Stimulated activated CD8-positive, alpha-beta memory T cell treated with anti-CD3 and anti-CD28 coated beads, Interleukin-7, amount 100 ng/mL, for 1 hour (primary cell): ENCODE data around the gene AGRN.
A peak's percentile ranks its signal among the peaks of the same experiment; 100 is the strongest.

Source experiments
- DNase-seq, 2 donors: peaks; one replicate each; pipeline ENCODE4 v3.0.0-alpha.2; 2020; ENCODE audit warnings: low read depth in 2 of 2

Gene AGRN

GRCh38 chr1:1035291-1035943 is 15.5 kb downstream of the AGRN start:
- DNase-seq = no peak

- DNase-seq = no peak
Observed at GRCh38 chr1:1037366-1038327, 17.7 kb downstream of the AGRN start.

- DNase-seq = no peak
Observed at GRCh38 chr1:1038694-1039093, 18.8 kb downstream of the AGRN start.

GRCh38 chr1:1039145-1039910 is 19.4 kb downstream of the AGRN start:
- no peak for DNase-seq

GRCh38 chr1:1040004-1040991 is 20.4 kb downstream of the AGRN start:
- DNase-seq = peak; percentile 45 to 60

- no peak for DNase-seq
Observed at GRCh38 chr1:1041092-1041523, 21.2 kb downstream of the AGRN start.

- DNase-seq = no peak
Observed at GRCh38 chr1:1041873-1042272, 22.0 kb downstream of the AGRN start.

GRCh38 chr1:1042835-1043234 is 22.9 kb downstream of the AGRN start:
- DNase-seq = no peak

GRCh38 chr1:1043411-1043810 is 23.5 kb downstream of the AGRN start:
- DNase-seq = no peak

- no peak for DNase-seq
Observed at GRCh38 chr1:1043921-1044320, 24.0 kb downstream of the AGRN start.

- no peak for DNase-seq
Observed at GRCh38 chr1:1044455-1045078, 24.6 kb downstream of the AGRN start.

GRCh38 chr1:1045129-1045528 is 25.2 kb downstream of the AGRN start:
- DNase-seq = no peak

GRCh38 chr1:1046243-1046642 is 26.3 kb downstream of the AGRN start:
- DNase-seq = no peak

- no peak for DNase-seq
Observed at GRCh38 chr1:1046767-1047166, 26.8 kb downstream of the AGRN start.

- no peak for DNase-seq
Observed at GRCh38 chr1:1047407-1047806, 27.5 kb downstream of the AGRN start.

GRCh38 chr1:1047963-1048362 is 28.0 kb downstream of the AGRN start:
- DNase-seq = no peak

GRCh38 chr1:1048765-1049164 is 28.8 kb downstream of the AGRN start:
- DNase-seq = no peak

- DNase-seq = no peak
Observed at GRCh38 chr1:1049318-1050165, 29.6 kb downstream of the AGRN start.

- DNase-seq = no peak
Observed at GRCh38 chr1:1050577-1051052, 30.7 kb downstream of the AGRN start.
